Stimulated activated CD4-positive, alpha-beta T cell treated with anti-CD3 and anti-CD28 coated beads, Interleukin-15, amount 100 ng/mL, for 1 hour (primary cell): Measurements from ENCODE around the gene FHAD1.

Experiments
- DNase-seq, 2 donors: peaks; one replicate each; pipeline ENCODE4 v3.0.0-alpha.2; 2020; ENCODE audit warnings: low read depth in 1 of 2, low spot score in 1 of 2

FHAD1 gene

GRCh38 chr1:15324869-15325335 is 77.9 kb downstream of the FHAD1 start:
- no peak for DNase-seq

GRCh38 chr1:15325375-15326085 is 78.5 kb downstream of the FHAD1 start:
- DNase-seq, result no peak

GRCh38 chr1:15326691-15327588 is 79.9 kb downstream of the FHAD1 start:
- no peak for DNase-seq

GRCh38 chr1:15328351-15329103 is 81.5 kb downstream of the FHAD1 start:
- no peak for DNase-seq

- no peak for DNase-seq
Observed at GRCh38 chr1:15329104-15329820, 82.2 kb downstream of the FHAD1 start.

GRCh38 chr1:15330028-15330427 is 83.0 kb downstream of the FHAD1 start:
- no peak for DNase-seq

GRCh38 chr1:15331180-15331579 is 84.2 kb downstream of the FHAD1 start:
- DNase-seq, result no peak

GRCh38 chr1:15331734-15332133 is 84.7 kb downstream of the FHAD1 start:
- no peak for DNase-seq

- no peak for DNase-seq
Observed at GRCh38 chr1:15332525-15332924, 85.5 kb downstream of the FHAD1 start.

GRCh38 chr1:15332952-15333715 is 86.1 kb downstream of the FHAD1 start:
- DNase-seq, result no peak

GRCh38 chr1:15334995-15335394 is 88.0 kb downstream of the FHAD1 start:
- DNase-seq, result no peak

GRCh38 chr1:15336866-15337265 is 89.8 kb downstream of the FHAD1 start:
- DNase-seq, result no peak

- no peak for DNase-seq
Observed at GRCh38 chr1:15337656-15338402, 90.8 kb downstream of the FHAD1 start.

GRCh38 chr1:15339570-15339969 is 92.5 kb downstream of the FHAD1 start:
- DNase-seq, result no peak

GRCh38 chr1:15341228-15341627 is 94.2 kb downstream of the FHAD1 start:
- DNase-seq, result no peak

GRCh38 chr1:15341634-15342407 is 94.8 kb downstream of the FHAD1 start:
- no peak for DNase-seq

- DNase-seq, result no peak
Observed at GRCh38 chr1:15342408-15342967, 95.5 kb downstream of the FHAD1 start.

- no peak for DNase-seq
Observed at GRCh38 chr1:15343099-15343498, 96.1 kb downstream of the FHAD1 start.
